GM18907 (cell line): Measurements from ENCODE around the gene IGSF21.

Experiments
- ATAC-seq: cut with Tn5 transposase; IDR thresholded peaks from one replicate; pipeline ENCODE4 v1.9.1; 2021; ENCODE audit warnings: mild to moderate bottlenecking, moderate library complexity; ENCODE audit not compliant: unreplicated experiment

Gene IGSF21

DNA sequence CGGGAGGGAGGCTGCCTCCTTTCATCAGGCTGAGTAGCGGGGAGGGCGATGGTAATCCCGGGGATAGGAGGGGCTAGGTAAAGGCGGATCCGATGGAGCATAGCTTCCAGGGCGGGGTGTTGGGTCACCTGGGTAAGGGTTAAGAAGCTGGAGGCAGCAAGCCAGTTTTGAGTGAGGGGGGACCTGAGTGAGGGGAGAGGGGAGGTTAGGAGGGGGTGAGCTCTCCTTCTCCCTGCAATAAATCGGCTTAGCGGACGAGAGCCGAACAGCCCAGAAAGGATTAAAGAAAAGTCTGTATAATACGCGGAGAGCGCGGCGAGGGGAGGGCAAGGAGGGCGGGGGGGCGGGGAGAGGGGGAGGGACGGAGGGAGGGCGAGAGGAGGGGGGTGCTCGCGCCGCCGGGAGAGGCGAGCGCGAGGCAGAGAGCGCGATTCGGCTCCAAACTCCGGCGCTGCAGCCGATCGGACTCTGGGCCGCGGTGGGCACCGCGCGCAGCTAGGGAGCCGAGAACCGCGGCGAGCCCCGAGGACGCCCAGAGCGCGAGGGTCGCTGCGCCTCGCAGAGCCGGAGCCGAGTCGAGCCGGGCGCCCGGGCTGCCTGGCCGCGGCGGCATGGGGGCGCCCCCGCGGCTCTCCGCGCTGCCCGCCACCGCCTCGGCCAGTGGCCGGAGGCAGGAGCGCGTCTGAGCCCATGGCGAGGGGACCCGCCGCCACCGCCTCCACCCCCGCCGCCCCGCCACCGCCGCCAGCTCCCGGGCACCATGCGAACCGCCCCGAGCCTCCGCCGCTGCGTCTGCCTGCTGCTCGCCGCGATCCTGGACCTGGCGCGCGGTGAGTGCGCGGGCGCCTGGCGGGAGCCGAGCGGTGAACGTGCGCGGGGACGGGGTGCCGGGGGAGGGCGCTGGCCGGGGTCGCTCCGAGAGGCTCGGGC lies at the start of gene IGSF21:
TSS of gene IGSF21 (plus strand) at position 430 of the 930 bp plus-strand sequence. CDS start at position 761, 331 bp downstream.
- no peak for ATAC-seq

DNA sequence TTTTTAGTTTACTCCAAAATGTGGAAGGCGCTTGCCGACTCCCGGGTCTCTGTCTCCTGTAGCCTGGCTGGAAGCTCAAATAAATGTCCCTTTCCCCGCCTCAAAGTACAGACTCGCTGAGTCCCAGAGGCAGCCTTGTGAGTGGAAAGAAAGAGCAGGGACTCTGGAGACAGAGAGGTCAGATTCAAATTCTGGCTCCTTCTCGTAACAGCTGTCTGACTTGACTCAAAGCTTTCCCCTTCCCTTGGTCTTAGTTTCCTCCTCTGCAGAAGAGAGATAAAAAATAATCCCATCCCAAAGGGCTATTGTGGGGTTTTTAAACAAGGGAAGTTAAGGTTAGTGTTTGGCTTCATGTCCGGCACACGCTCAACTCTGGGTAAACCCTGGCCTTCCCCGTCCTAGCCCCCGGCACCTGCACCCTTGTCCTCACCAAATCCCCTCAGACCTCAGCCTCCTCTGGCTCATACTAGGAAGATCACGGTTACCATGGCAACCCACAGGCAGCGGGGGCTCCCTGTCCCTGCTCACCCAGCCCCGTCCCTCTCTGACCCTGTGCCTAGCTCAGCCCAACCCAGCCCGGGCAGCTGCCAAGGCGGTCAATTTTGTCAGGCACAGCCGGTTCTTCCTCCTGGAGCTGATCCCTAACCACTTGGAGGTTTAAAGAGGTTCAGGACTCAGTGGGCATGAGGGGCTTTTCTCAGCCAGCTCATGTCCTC lies 49.2 kb upstream of the IGSF21 start:
- ATAC-seq: no peak

DNA sequence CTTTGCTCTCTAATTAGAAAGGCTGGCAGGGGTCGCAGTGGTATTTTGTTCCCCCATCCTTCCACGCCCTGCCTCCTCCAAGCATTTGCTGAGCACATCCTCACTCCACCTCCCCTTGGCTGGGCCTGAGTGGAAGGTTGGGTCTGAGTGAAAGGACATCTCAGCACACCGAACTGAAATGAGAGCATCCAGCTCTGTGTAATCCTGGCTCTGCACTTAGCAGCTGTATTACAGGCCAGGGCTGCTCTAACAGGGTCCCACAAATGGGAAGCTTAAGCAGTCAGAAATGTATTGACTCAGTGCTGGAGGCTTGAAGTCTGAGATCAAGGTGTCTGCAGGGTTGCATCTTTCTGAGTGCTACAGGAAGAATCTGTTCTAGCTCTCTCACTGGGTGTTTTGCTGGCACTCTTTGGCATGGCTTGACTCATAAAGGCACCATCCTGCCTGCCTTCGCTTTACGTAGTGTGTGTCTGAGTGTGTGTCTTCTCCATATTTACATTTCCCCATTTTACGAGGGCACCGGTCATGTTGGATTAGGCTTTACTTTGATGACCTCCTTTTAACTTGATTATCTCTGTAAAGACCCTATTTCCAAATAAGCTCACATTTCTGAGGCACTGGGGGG lies 48.5 kb upstream of the IGSF21 start:
- ATAC-seq: no peak

- ATAC-seq: no peak
These were observed 47.2 kb upstream of the IGSF21 start for GRCh38 chr1:18060366-18060765.

DNA sequence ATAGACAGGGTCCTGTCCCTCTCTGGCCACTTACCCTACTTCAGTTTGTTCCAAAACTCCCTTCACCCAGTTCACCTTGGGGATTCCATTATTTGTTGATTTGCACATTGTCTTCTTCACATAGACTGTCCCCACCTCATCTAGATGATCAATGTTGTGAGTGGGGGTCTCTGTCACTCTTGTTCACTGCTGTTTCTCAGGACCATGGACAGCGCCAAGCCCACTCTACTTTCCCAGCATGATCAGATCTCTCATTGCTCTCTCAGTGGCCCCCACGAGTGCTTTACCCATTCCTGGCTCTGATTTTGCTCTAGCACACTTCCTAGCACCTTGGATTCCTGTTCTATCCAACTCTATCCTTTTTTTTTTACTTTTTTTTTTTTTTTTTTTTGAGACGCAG lies 45.4 kb upstream of the IGSF21 start:
- no peak for ATAC-seq

DNA sequence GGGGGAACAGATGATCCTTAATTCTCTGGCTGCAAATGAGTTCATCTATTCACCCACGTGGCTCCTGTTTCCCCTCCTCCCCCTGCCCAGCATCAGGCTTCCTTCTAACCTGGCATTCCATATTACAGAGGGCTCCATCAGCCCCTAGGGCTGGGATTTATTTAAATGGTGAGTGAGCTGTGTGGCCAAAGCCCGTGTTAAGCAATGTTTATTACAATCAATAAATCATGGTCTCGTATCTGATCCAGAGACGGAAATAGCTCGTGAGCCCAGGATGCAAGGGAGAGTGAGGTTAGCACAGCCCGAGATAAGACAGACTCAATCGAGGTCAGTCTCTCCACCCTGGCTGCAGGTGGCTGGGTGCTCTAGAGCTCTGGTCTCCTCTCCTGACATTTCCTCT lies 43.1 kb upstream of the IGSF21 start:
- ATAC-seq: no peak

GRCh38 chr1:18066576-18066975 lies 41.0 kb upstream of the IGSF21 start:
- no peak for ATAC-seq

DNA sequence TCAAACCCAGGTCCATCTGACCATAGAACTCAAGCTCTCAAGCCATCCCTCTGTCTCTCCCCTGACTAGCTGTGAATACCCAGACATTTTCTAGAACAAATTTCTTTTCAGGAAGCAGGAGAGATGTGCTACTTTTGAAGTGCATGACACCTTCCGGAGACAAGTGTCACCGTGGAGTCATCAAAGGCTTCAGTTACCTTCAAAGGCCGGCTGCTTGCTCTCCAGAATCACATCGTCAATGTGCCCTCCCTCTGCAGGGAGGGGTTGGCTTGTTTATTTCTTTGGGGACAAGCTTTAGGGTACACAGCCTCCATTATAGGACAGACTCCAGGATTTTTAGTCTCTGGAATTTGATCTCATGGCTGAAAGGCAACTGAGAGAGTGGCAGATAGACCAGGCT lies 37.7 kb upstream of the IGSF21 start:
- no peak for ATAC-seq

GRCh38 chr1:18072066-18072465 lies 35.5 kb upstream of the IGSF21 start:
- ATAC-seq: no peak

- no peak for ATAC-seq
These were observed 34.4 kb upstream of the IGSF21 start for GRCh38 chr1:18073066-18073642.

GRCh38 chr1:18077657-18078215 lies 29.9 kb upstream of the IGSF21 start:
- no peak for ATAC-seq

DNA sequence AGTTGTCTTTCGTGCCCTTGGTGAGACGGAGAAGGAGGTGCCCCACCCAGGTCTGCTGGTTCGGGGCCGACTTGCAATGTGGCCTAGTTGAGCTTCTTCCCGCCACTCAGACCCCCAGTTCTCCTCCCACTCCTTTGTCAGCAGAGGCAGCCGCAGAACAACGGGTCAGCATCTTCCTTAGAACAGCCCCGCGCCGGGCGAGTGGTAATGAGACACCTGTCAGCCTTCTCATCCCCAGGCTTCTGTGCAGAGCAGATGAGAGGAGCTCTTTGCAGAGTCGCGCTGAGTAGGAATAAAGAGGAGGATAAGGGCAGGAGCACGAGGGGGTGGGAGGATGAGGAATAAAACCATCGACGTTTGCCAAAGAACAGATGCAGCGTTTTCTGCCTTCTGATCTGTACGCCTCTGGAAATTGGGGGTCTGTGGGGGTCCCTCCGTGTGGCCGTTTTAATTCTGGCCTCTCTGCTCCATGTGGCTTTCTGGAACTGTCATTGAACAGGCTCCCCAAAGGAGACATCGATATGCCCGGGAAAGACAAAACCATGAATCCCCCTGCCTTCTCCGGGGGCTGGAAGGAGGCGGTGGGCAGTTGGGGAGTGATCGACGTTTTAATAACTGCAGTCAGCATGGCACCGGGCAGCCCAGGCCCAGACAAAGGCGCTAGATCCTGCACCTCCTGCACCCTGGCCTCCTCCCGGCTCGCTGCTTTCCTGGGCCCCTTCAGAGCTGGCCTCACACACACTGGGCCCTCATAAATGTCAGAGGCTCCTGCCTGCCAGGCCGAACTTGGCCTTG lies 27.5 kb upstream of the IGSF21 start:
- ATAC-seq: no peak

GRCh38 chr1:18085387-18086074 lies 22.1 kb upstream of the IGSF21 start:
- no peak for ATAC-seq

GRCh38 chr1:18088077-18088594 lies 19.5 kb upstream of the IGSF21 start:
- ATAC-seq: no peak

- no peak for ATAC-seq
These were observed 18.1 kb upstream of the IGSF21 start for GRCh38 chr1:18089488-18089887.

GRCh38 chr1:18090636-18091035 lies 17.0 kb upstream of the IGSF21 start:
- ATAC-seq: no peak

GRCh38 chr1:18091660-18092446 lies 15.7 kb upstream of the IGSF21 start:
- no peak for ATAC-seq

DNA sequence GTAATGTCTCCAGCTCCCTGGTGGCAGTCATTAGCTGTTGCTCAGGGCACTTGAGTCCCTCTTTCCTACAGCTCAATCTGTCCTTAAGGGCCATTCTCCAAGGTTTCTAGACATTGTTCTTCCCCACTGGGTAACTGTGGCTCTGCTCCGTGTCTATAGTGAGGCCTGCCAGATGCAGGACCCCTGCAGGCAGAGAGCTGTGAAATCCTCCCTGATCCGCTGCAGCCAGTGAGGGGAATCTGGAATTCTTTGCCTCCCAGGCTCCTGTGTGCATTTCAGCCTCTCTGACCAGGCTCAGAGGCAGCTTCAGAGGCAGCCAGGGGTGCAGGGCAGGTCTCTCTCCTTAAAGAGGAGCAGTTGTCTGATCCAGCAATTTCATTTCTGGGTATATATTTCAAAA lies 14.4 kb upstream of the IGSF21 start:
- ATAC-seq: no peak

GRCh38 chr1:18093646-18094045 lies 14.0 kb upstream of the IGSF21 start:
- ATAC-seq: no peak
